ENCODE results near the gene ZNF32. TPM values are rescaled to one million over a fixed set of nuclear protein-coding genes. Genes with fewer than 3 reads are reported as not detected.

Gene ZNF32
- total and polyA plus RNA-seq, 4 donors = 21.4 to 60.8 (median 30.8) TPM

DNA sequence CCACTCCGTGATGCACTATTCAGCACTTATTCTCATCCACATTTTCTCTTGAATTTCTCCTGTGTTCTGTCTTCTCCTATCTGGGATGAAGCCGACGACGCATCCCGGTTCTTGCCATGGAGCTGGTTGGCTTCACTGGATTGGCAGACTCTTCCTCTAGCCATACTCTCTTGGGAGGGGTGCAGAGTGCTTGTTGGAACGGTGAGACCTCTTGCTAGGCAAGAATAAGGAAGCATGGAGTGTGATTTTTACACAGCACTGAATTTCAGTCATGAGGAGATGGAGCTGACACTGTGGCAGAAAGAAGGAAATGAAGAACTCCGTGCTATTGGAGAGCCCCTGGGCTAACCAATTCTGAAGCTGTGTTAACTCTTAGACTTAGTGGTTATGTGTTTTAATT lies 28.2 kb upstream of the ZNF32 start:
- no peaks in the 10 kb centered on the region for H3K27me3 ChIP-seq (ENCODE audit: control insufficient read depth in 3 of 3, insufficient read depth in 3 of 3, low read length in 2 of 3)
- 85 to 92% methylated on average over 7 of the region's 7 CpGs for WGBS, 2 donors
- no peak for TF ChIP-seq CTCF (IDR thresholded peaks at IDR 0.05; ENCODE audit: control extremely low read depth, extremely low read depth)
- ATAC-seq (ENCODE audit: insufficient read depth, low FRiP score) = no peak
- no peak overlapping the region for H3K4me3 ChIP-seq
- no peak overlapping the region for H3K9ac ChIP-seq (ENCODE audit: insufficient read depth in 1 of 2, low read length in 2 of 2)
- H3K36me3 ChIP-seq (ENCODE audit: control insufficient read depth in 4 of 4, insufficient read depth in 4 of 4, low read length in 4 of 4) = no peaks in the 10 kb centered on the region
- no peak for DNase-seq
- H3K9me3 ChIP-seq (ENCODE audit: control insufficient read depth in 4 of 4, insufficient read depth in 3 of 4, low read length in 3 of 4) = no peaks in the 10 kb centered on the region
- peaks cover 0 to 26% (median 4%) of the 10 kb centered on the region in 5 donors for H3K4me1 ChIP-seq (ENCODE audit: control insufficient read depth in 5 of 5, insufficient read depth in 5 of 5, low read length in 5 of 5)
- no peak overlapping the region for H3K27ac ChIP-seq (ENCODE audit: low read depth in 1 of 2, low read length in 1 of 2)

DNA sequence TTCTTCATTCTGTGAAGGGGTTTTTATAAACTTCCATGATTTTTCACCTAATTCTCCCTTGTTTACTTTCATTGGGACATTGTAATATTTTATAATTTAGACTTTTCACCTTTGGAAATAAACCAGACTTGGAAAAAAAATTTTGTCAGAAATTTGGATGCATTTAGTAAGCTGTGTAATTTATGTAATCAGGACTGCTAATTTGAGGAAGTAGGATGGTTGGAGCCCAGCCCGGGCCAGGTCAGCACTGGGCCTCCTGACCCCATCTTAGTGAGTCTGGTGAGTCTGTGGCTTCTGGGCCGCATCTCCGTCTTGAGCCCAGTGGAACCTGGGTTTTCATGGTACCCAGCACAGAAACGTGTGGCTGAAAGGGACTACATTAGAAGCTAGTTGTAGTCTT lies 27.6 kb upstream of the ZNF32 start:
- TF ChIP-seq CTCF (IDR thresholded peaks at IDR 0.05; ENCODE audit: control extremely low read depth, extremely low read depth) = no peak
- H3K9me3 ChIP-seq (ENCODE audit: control insufficient read depth in 4 of 4, insufficient read depth in 3 of 4, low read length in 3 of 4) = no peaks in the 10 kb centered on the region
- no peak for DNase-seq
- no peak for ATAC-seq (ENCODE audit: insufficient read depth, low FRiP score)
- 67 to 70% methylated on average over 4 of the region's 4 CpGs for WGBS, 2 donors
- H3K27ac ChIP-seq (ENCODE audit: low read depth in 1 of 2, low read length in 1 of 2) = no peak overlapping the region
- H3K9ac ChIP-seq (ENCODE audit: insufficient read depth in 1 of 2, low read length in 2 of 2) = no peak overlapping the region
- peaks cover 0 to 23% (median 4%) of the 10 kb centered on the region in 5 donors for H3K4me1 ChIP-seq (ENCODE audit: control insufficient read depth in 5 of 5, insufficient read depth in 5 of 5, low read length in 5 of 5)
- H3K36me3 ChIP-seq (ENCODE audit: control insufficient read depth in 4 of 4, insufficient read depth in 4 of 4, low read length in 4 of 4) = no peaks in the 10 kb centered on the region
- H3K27me3 ChIP-seq (ENCODE audit: control insufficient read depth in 3 of 3, insufficient read depth in 3 of 3, low read length in 2 of 3) = peaks cover 0 to 3% (median 3%) of the 10 kb centered on the region in 3 donors
- H3K4me3 ChIP-seq = no peak overlapping the region

DNA sequence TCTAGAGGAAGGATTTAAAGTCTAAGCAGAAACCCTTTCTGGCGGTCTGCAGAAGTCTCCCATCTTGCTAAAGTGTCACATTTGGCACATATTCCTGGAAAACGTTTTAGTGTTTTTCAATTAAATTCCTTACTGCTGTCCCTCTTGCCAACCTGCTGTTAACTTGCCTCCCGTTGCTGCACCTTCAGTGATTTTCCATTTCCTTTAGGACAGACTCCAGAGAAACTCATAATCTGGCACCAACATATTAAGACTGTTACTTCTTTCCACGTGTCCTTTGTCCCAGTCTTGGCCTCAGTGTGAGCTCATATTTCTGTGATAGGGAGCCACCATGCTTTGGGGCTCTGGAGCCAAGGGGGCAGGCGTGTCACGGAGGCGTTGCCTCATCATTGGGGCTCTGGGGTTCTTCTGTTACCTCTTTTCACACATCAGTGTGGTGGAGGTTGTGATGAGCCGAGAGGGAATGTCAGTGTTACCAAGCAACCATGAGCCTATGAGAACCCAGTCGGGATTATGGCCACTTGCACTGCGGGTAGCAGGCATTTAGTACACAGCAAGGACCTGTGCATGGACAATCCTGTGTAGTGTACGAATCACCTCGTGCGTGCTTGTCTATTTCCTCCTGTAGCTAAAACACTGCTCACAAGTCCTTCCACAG lies 26.0 kb upstream of the ZNF32 start:
- H3K4me3 ChIP-seq = no peak overlapping the region
- no peaks in the 10 kb centered on the region for H3K9me3 ChIP-seq (ENCODE audit: control insufficient read depth in 4 of 4, insufficient read depth in 3 of 4, low read length in 3 of 4)
- ATAC-seq (ENCODE audit: insufficient read depth, low FRiP score) = no peak
- H3K36me3 ChIP-seq (ENCODE audit: control insufficient read depth in 4 of 4, insufficient read depth in 4 of 4, low read length in 4 of 4) = no peaks in the 10 kb centered on the region
- no peak overlapping the region for H3K9ac ChIP-seq (ENCODE audit: insufficient read depth in 1 of 2, low read length in 2 of 2)
- DNase-seq = no peak
- no peak overlapping the region for H3K27ac ChIP-seq (ENCODE audit: low read depth in 1 of 2, low read length in 1 of 2)
- no peak for TF ChIP-seq CTCF (IDR thresholded peaks at IDR 0.05; ENCODE audit: control extremely low read depth, extremely low read depth)
- H3K4me1 ChIP-seq (ENCODE audit: control insufficient read depth in 5 of 5, insufficient read depth in 5 of 5, low read length in 5 of 5) = peaks cover 0 to 10% (median 2%) of the 10 kb centered on the region in 5 donors
- peaks cover 0 to 7% (median 6%) of the 10 kb centered on the region in 3 donors for H3K27me3 ChIP-seq (ENCODE audit: control insufficient read depth in 3 of 3, insufficient read depth in 3 of 3, low read length in 2 of 3)
- WGBS, 2 donors = 75 to 86% methylated on average over 13 of the region's 13 CpGs

DNA sequence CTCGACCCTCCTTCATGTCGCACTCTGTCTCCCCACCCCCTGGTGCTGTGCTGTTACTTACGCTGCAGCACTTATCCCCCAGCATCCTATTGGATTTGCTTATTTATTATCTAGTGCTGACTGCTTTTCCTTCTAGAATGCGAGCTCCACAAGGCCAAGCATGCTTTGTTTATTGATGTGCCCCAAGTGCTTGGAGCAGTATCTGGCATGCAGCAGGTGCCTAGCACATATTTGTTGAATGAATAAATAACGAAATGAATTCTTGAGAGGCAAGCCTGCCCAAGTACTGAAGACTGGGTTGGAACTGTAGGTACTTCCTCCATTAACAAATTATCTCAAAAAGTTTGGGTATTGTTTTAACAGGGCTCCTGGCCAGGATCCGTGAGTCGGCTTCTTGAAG lies 24.8 kb upstream of the ZNF32 start:
- 67 to 77% methylated on average over 7 of the region's 7 CpGs for WGBS, 2 donors
- no peaks in the 10 kb centered on the region for H3K36me3 ChIP-seq (ENCODE audit: control insufficient read depth in 4 of 4, insufficient read depth in 4 of 4, low read length in 4 of 4)
- DNase-seq (no peak), ATAC-seq (ENCODE audit: insufficient read depth, low FRiP score) (no peak)
- H3K27me3 ChIP-seq (ENCODE audit: control insufficient read depth in 3 of 3, insufficient read depth in 3 of 3, low read length in 2 of 3) = peaks cover 0 to 10% (median 7%) of the 10 kb centered on the region in 3 donors
- no peak overlapping the region for H3K4me3 ChIP-seq
- H3K27ac ChIP-seq (ENCODE audit: low read depth in 1 of 2, low read length in 1 of 2) = no peak overlapping the region
- H3K9ac ChIP-seq (ENCODE audit: insufficient read depth in 1 of 2, low read length in 2 of 2) = no peak overlapping the region
- H3K9me3 ChIP-seq (ENCODE audit: control insufficient read depth in 4 of 4, insufficient read depth in 3 of 4, low read length in 3 of 4) = no peaks in the 10 kb centered on the region
- TF ChIP-seq CTCF (IDR thresholded peaks at IDR 0.05; ENCODE audit: control extremely low read depth, extremely low read depth) = no peak
- H3K4me1 ChIP-seq (ENCODE audit: control insufficient read depth in 5 of 5, insufficient read depth in 5 of 5, low read length in 5 of 5) = peaks cover 0 to 2% (median 0%) of the 10 kb centered on the region in 5 donors

Measured in lung (tissue), 12 donors.